SJSA1 (cell line): ENCODE data around the gene GPBP1L1. TPM values are rescaled to one million over a fixed set of nuclear protein-coding genes. Genes with fewer than 3 reads are reported as not detected.

Experiments used
- DNase-seq, 2 experiments: peaks; one replicate each; pipeline ENCODE4 v3.0.0-alpha.2; 2015 to 2020; ENCODE audit warnings: low spot score in 2 of 2, low read depth in 1 of 2
- H3K27ac ChIP-seq: fragments of 250-450 bp; sonication (Bioruptor Pico); 2 replicates; pipeline ENCODE4 v1.5.1; 2020; ENCODE audit warnings: mild to moderate bottlenecking, moderate library complexity
- H3K27me3 ChIP-seq: fragments of 250-450 bp; sonication (Bioruptor Pico); replicated peaks from 2 replicates; pipeline ENCODE4 v1.5.1; 2020; ENCODE audit warnings: mild to moderate bottlenecking, moderate library complexity
- H3K36me3 ChIP-seq: fragments of 250-450 bp; sonication (Bioruptor Pico); 2 replicates; pipeline ENCODE4 v1.5.1; 2020; ENCODE audit warnings: mild to moderate bottlenecking
- H3K4me1 ChIP-seq: fragments of 250-450 bp; sonication (Bioruptor Pico); replicated peaks from 2 replicates; pipeline ENCODE4 v1.6.1; 2021; ENCODE audit warnings: mild to moderate bottlenecking
- H3K4me3 ChIP-seq: fragments of 250-450 bp; sonication (Bioruptor Pico); 2 replicates; pipeline ENCODE4 v1.5.1; 2020; ENCODE audit warnings: mild to moderate bottlenecking
- H3K9me3 ChIP-seq: fragments of 250-450 bp; sonication (Bioruptor Pico); replicated peaks from 2 replicates; pipeline ENCODE4 v1.5.1; 2020; ENCODE audit warnings: mild to moderate bottlenecking
- total RNA-seq: library from RNA; depleted of rRNA; stranded (reverse); fragments of >200 nt; shearing (Covaris generic); gene quantifications from 2 replicates; pipeline ENCODE4 v1.2.3, GENCODE V29; 2014; rRNA removed

Gene GPBP1L1
- total RNA-seq, 1 experiment from 2014 or later = 95.1 TPM

DNA sequence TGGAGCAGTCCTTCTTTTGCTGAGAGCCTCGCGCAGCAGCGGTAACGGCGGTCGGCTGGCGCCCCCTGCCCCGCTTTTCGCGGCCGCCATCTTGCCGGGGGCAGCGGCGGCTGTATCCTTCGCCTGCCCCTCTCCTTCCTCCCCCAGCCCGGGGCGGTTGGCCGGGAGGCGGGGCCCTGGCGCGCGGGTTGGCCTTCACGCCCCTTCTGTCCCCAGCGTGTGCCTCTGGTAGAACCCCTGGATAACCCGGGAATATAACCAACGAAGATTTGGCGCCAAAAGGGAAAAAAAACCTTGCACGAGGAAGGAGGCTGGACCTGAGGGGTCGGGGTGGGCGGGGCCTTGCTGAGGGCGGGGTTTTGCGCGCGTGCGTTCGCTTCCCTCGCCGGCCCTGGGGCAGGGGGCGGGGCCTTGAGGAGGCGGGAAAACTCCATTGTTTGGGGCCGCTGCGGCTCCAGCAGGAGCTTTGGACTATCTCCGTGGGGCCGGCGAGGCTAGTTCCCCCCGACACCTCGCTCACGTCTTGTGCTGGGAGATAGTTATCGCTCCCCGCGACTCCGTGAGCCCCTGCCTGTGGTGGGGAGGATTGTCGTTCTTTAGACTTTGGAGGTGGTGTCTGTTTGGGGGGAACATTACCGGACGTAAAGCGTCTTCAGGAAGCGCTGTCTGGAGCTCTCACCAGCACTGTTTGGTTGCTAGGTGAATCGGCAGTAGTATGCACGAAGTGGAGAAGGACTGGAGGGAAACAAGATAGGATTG, 101.8 kb downstream of the GPBP1L1 start:
- peaks cover 17% of the 10 kb centered on the region for H3K4me1 ChIP-seq
- no peaks in the 10 kb centered on the region for H3K9me3 ChIP-seq
- H3K4me3 ChIP-seq = peak overlapping the region; percentile 75
- H3K27me3 ChIP-seq = no peaks in the 10 kb centered on the region
- DNase-seq = peak; percentile 91 to 92
- H3K27ac ChIP-seq = peak overlapping the region; percentile 79
- H3K36me3 ChIP-seq = peaks cover 21% of the 10 kb centered on the region

DNA sequence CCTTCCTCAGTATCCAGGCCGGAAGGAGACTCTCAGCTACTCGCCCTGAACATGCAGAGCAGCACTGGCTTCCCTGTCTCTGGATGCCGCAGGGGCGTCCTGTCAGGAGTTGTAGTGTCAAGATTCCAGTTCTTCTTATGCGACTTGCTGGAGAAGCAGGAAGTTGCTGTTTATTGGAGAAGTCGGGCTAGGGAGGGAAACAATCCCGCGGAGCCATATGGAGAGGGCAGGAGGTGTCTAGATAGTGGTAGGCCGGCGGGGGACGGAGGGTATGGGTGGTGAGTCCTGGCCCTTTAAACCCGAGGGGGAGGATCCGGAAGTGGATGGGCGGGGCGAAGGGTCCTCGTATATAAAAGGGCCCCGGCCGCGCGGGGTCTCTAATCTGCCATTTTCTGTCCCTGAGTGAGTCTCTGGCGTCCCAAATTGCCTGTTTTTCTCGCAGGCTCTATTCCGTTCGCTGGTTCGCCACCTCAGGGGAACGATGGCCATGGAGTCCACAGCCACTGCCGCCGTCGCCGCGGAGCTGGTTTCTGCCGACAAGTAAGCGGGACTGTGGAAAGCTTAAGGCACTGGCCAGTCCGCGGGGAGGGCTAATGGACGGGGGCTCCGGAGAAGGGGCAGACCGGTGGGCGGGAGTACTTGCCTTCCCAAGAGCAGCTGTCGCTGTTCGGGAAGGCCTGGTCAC, 102.5 kb downstream of the GPBP1L1 start, which contains the start of gene NASP:
Gene NASP, plus strand, starts transcription at position 376 of the 685 bp plus-strand sequence. Its CDS starts 106 bp downstream, at position 482.
- peaks cover 17% of the 10 kb centered on the region for H3K4me1 ChIP-seq
- peak within 1 kb of the TSS; percentile 79 for H3K27ac ChIP-seq
- H3K27me3 ChIP-seq = no peaks in the 10 kb centered on the region
- H3K36me3 ChIP-seq = peaks cover 14% of the 10 kb centered on the region
- H3K9me3 ChIP-seq = no peaks in the 10 kb centered on the region
- peak; percentile 88 to 97 for DNase-seq
- H3K4me3 ChIP-seq = peak within 1 kb of the TSS; percentile 75

GRCh38 chr1:45583264-45583665, 103.1 kb downstream of the GPBP1L1 start:
- Histone ChIP-seq H3K4me3 (peak overlapping the region; percentile 75), H3K9me3 (no peaks in the 10 kb centered on the region), H3K4me1 (peaks cover 17% of the 10 kb centered on the region), H3K27me3 (no peaks in the 10 kb centered on the region), H3K36me3 (peaks cover 10% of the 10 kb centered on the region), H3K27ac (no peak overlapping the region)
- peak; percentile 95 to 96 for DNase-seq

Other genes with a start within 250 kb of the GPBP1L1 start
- gene TESK2, start 195.4 kb downstream of the GPBP1L1 start, total RNA-seq = 2.0 and 3.2 TPM in 2 replicates
- gene CCDC163, start 186.5 kb downstream of the GPBP1L1 start, total RNA-seq = 1.9 and 2.3 TPM in 2 replicates
- 2.3 and 4.9 TPM in 2 replicates for gene MMACHC, start 186.2 kb downstream of the GPBP1L1 start, total RNA-seq
- gene PRDX1, start 164.6 kb downstream of the GPBP1L1 start, total RNA-seq = 661 and 828 TPM in 2 replicates
- gene AKR1A1, start 135.7 kb downstream of the GPBP1L1 start, total RNA-seq = 49.8 and 99.3 TPM in 2 replicates
- gene NASP, start 102.5 kb downstream of the GPBP1L1 start, total RNA-seq = 141 and 151 TPM in 2 replicates
- 0.34 TPM in 1 of 2 replicates, not detected in the other for gene CCDC17, start 62.5 kb downstream of the GPBP1L1 start, total RNA-seq
- gene TMEM69, start 1.6 kb upstream of the GPBP1L1 start, total RNA-seq = 21.5 and 23.4 TPM in 2 replicates
- gene IPP, start 64.1 kb upstream of the GPBP1L1 start, total RNA-seq = 11.9 and 13.0 TPM in 2 replicates
- gene MAST2, start 117.1 kb upstream of the GPBP1L1 start, total RNA-seq = 8.9 and 16.8 TPM in 2 replicates